ENCODE data around the gene SAPCD2. TPM values are rescaled to one million over a fixed set of nuclear protein-coding genes. Genes with fewer than 3 reads are reported as not detected.
A peak's percentile ranks its signal among the peaks of the same experiment; 100 is the strongest.

Gene SAPCD2
- total and polyA plus RNA-seq, 5 donors = 0.08 to 0.63 (median 0.18) TPM

- H3K27ac ChIP-seq (ENCODE audit: low read length) = no peak overlapping the region
- intact Hi-C loops (cut with DNase I) = loop anchor here in 2 of 4 donors (5.0 kb wide), 2 partner anchors 74 to 79 kb away; partner anchors contain the start of genes C8G (in 1 of the 2) and LCN12 (in 1 of the 2)
- ATAC-seq = no peak
- no peaks in the 10 kb centered on the region for H3K4me1 ChIP-seq (ENCODE audit: control insufficient read depth, insufficient read depth, low read length)
- 88% methylated on average over 2 of the region's 2 CpGs for WGBS
- no peak for DNase-seq
- H3K9me3 ChIP-seq (ENCODE audit: control insufficient read depth, low read length) = no peaks in the 10 kb centered on the region
- H3K27me3 ChIP-seq (ENCODE audit: control insufficient read depth, insufficient read depth) = no peaks in the 10 kb centered on the region
- no peak overlapping the region for H3K4me3 ChIP-seq (ENCODE audit: low read length)
These were observed 44.0 kb downstream of the SAPCD2 start for GRCh38 chr9:137026384-137026783.

GRCh38 chr9:137025517-137025966 lies 44.8 kb downstream of the SAPCD2 start:
- intact Hi-C loops (cut with DNase I) = loop anchor here in 2 of 4 donors (5.0 kb wide), 2 partner anchors 73 to 78 kb away; partner anchors contain the start of genes C8G (in 1 of the 2) and LCN12 (in 1 of the 2)
- WGBS = 82% methylated on average over 21 of the region's 21 CpGs
- ATAC-seq (no peak), DNase-seq (peak in 1 of 3 donors; percentile 77)
- H3K27me3 ChIP-seq (ENCODE audit: control insufficient read depth, insufficient read depth) = no peaks in the 10 kb centered on the region
- H3K9me3 ChIP-seq (ENCODE audit: control insufficient read depth, low read length) = no peaks in the 10 kb centered on the region
- no peak overlapping the region for H3K4me3 ChIP-seq (ENCODE audit: low read length)
- no peaks in the 10 kb centered on the region for H3K4me1 ChIP-seq (ENCODE audit: control insufficient read depth, insufficient read depth, low read length)
- H3K27ac ChIP-seq (ENCODE audit: low read length) = no peak overlapping the region

GRCh38 chr9:137023583-137023991 lies 46.8 kb downstream of the SAPCD2 start:
- ATAC-seq (no peak), DNase-seq (no peak)
- no peaks in the 10 kb centered on the region for H3K9me3 ChIP-seq (ENCODE audit: control insufficient read depth, low read length)
- H3K27me3 ChIP-seq (ENCODE audit: control insufficient read depth, insufficient read depth) = no peaks in the 10 kb centered on the region
- intact Hi-C loops (cut with DNase I) = no loop called here
- WGBS = 82% methylated on average over 15 of the region's 15 CpGs
- H3K4me3 ChIP-seq (ENCODE audit: low read length) = no peak overlapping the region
- H3K4me1 ChIP-seq (ENCODE audit: control insufficient read depth, insufficient read depth, low read length) = no peaks in the 10 kb centered on the region
- H3K27ac ChIP-seq (ENCODE audit: low read length) = no peak overlapping the region

- Histone ChIP-seq H3K27me3 (ENCODE audit: control insufficient read depth, insufficient read depth) (no peaks in the 10 kb centered on the region), H3K4me1 (ENCODE audit: control insufficient read depth, insufficient read depth, low read length) (no peaks in the 10 kb centered on the region), H3K27ac (ENCODE audit: low read length) (no peak overlapping the region), H3K9me3 (ENCODE audit: control insufficient read depth, low read length) (no peaks in the 10 kb centered on the region), H3K4me3 (ENCODE audit: low read length) (no peak overlapping the region)
- intact Hi-C loops (cut with DNase I) = no loop called here
- DNase-seq (no peak), ATAC-seq (no peak)
- WGBS = 81% methylated on average over 7 of the region's 7 CpGs
These were observed 47.2 kb downstream of the SAPCD2 start for GRCh38 chr9:137023157-137023556.

GRCh38 chr9:137022662-137023008 lies 47.7 kb downstream of the SAPCD2 start:
- H3K27ac ChIP-seq (ENCODE audit: low read length) = no peak overlapping the region
- no peaks in the 10 kb centered on the region for H3K4me1 ChIP-seq (ENCODE audit: control insufficient read depth, insufficient read depth, low read length)
- H3K4me3 ChIP-seq (ENCODE audit: low read length) = no peak overlapping the region
- ATAC-seq (no peak), DNase-seq (no peak)
- 94% methylated on average over 23 of the region's 23 CpGs for WGBS
- H3K9me3 ChIP-seq (ENCODE audit: control insufficient read depth, low read length) = no peaks in the 10 kb centered on the region
- H3K27me3 ChIP-seq (ENCODE audit: control insufficient read depth, insufficient read depth) = no peaks in the 10 kb centered on the region
- intact Hi-C loops (cut with DNase I) = no loop called here

- Histone ChIP-seq H3K27me3 (ENCODE audit: control insufficient read depth, insufficient read depth) (no peaks in the 10 kb centered on the region), H3K4me1 (ENCODE audit: control insufficient read depth, insufficient read depth, low read length) (no peaks in the 10 kb centered on the region), H3K27ac (ENCODE audit: low read length) (no peak overlapping the region), H3K4me3 (ENCODE audit: low read length) (no peak overlapping the region), H3K9me3 (ENCODE audit: control insufficient read depth, low read length) (no peaks in the 10 kb centered on the region)
- intact Hi-C loops (cut with DNase I) = no loop called here
- peak; percentile 17 to 27 for ATAC-seq
- WGBS = 62% methylated on average over 30 of the region's 30 CpGs
- DNase-seq = no peak
These were observed 48.2 kb downstream of the SAPCD2 start for GRCh38 chr9:137021979-137022661.

- no peaks in the 10 kb centered on the region for H3K27me3 ChIP-seq (ENCODE audit: control insufficient read depth, insufficient read depth)
- H3K4me1 ChIP-seq (ENCODE audit: control insufficient read depth, insufficient read depth, low read length) = no peaks in the 10 kb centered on the region
- no peak overlapping the region for H3K27ac ChIP-seq (ENCODE audit: low read length)
- WGBS = 93% methylated on average over 6 of the region's 6 CpGs
- no peak for ATAC-seq
- DNase-seq = no peak
- intact Hi-C loops (cut with DNase I) = no loop called here
- H3K9me3 ChIP-seq (ENCODE audit: control insufficient read depth, low read length) = no peaks in the 10 kb centered on the region
- H3K4me3 ChIP-seq (ENCODE audit: low read length) = no peak overlapping the region
These were observed 48.8 kb downstream of the SAPCD2 start for GRCh38 chr9:137021568-137021978.

GRCh38 chr9:137020771-137021567 lies 49.4 kb downstream of the SAPCD2 start:
- Histone ChIP-seq H3K4me1 (ENCODE audit: control insufficient read depth, insufficient read depth, low read length) (no peaks in the 10 kb centered on the region), H3K9me3 (ENCODE audit: control insufficient read depth, low read length) (no peaks in the 10 kb centered on the region), H3K27ac (ENCODE audit: low read length) (no peak overlapping the region), H3K4me3 (ENCODE audit: low read length) (no peak overlapping the region), H3K27me3 (ENCODE audit: control insufficient read depth, insufficient read depth) (no peaks in the 10 kb centered on the region)
- intact Hi-C loops (cut with DNase I) = no loop called here
- DNase-seq (no peak), ATAC-seq (no peak)
- 95% methylated on average over 32 of the region's 32 CpGs for WGBS

- no peak for ATAC-seq
These were observed 50.3 kb downstream of the SAPCD2 start for GRCh38 chr9:137019891-137020683.

GRCh38 chr9:137018761-137019559 lies 51.4 kb downstream of the SAPCD2 start:
- no peak overlapping the region for H3K4me3 ChIP-seq (ENCODE audit: low read length)
- ATAC-seq (no peak), DNase-seq (no peak)
- no peaks in the 10 kb centered on the region for H3K9me3 ChIP-seq (ENCODE audit: control insufficient read depth, low read length)
- no peaks in the 10 kb centered on the region for H3K27me3 ChIP-seq (ENCODE audit: control insufficient read depth, insufficient read depth)
- no peaks in the 10 kb centered on the region for H3K4me1 ChIP-seq (ENCODE audit: control insufficient read depth, insufficient read depth, low read length)
- WGBS = 93% methylated on average over 36 of the region's 36 CpGs
- no peak overlapping the region for H3K27ac ChIP-seq (ENCODE audit: low read length)
- intact Hi-C loops (cut with DNase I) = no loop called here

More at GRCh38 chr9:137019891-137020683, 50.3 kb downstream of the SAPCD2 start:
- no peak for DNase-seq
- H3K27me3 ChIP-seq (ENCODE audit: control insufficient read depth, insufficient read depth) = no peaks in the 10 kb centered on the region
- intact Hi-C loops (cut with DNase I) = no loop called here
- no peak overlapping the region for H3K27ac ChIP-seq (ENCODE audit: low read length)
- no peak overlapping the region for H3K4me3 ChIP-seq (ENCODE audit: low read length)
- H3K9me3 ChIP-seq (ENCODE audit: control insufficient read depth, low read length) = no peaks in the 10 kb centered on the region
- WGBS = 93% methylated on average over 34 of the region's 34 CpGs
- no peaks in the 10 kb centered on the region for H3K4me1 ChIP-seq (ENCODE audit: control insufficient read depth, insufficient read depth, low read length)

All from right cardiac atrium (tissue), 5 donors.